DOHH2 (cell line): ENCODE measurements around the gene BSND.

Experiments
- H3F3A ChIP-seq: fragments of 200-600 bp; sonication (generic), shearing (Covaris generic); 2 replicates; pipeline ENCODE4 v1.6.0; 2016; ENCODE audit warnings: antibody characterized with exemption, mild to moderate bottlenecking; ENCODE audit not compliant: control insufficient read depth, insufficient read depth
- H3K27ac ChIP-seq: fragments of 200-600 bp; sonication (generic); 2 replicates; pipeline ENCODE4 v1.5.1; 2014; ENCODE audit warnings: low read depth, mild to moderate bottlenecking, low read length, moderate library complexity
- H3K27me3 ChIP-seq: fragments of 200-600 bp; sonication (generic); 2 replicates; pipeline ENCODE4 v1.6.1; 2014; ENCODE audit warnings: mild to moderate bottlenecking, low read length, mixed read lengths; ENCODE audit not compliant: control insufficient read depth
- H3K36me3 ChIP-seq: fragments of 200-600 bp; sonication (generic); 2 replicates; pipeline ENCODE4 v1.6.1; 2014; ENCODE audit warnings: mild to moderate bottlenecking, low read length, moderate library complexity, mixed read lengths; ENCODE audit not compliant: control insufficient read depth
- H3K4me1 ChIP-seq: fragments of 200-600 bp; sonication (generic); 2 replicates; pipeline ENCODE4 v1.6.1; 2014; ENCODE audit warnings: mild to moderate bottlenecking, low read length, mixed read lengths; ENCODE audit not compliant: control insufficient read depth
- H3K4me2 ChIP-seq: fragments of 200-600 bp; sonication (generic); 2 replicates; pipeline ENCODE4 v1.6.0; 2014; ENCODE audit warnings: mild to moderate bottlenecking, low read length, moderate library complexity
- H3K4me3 ChIP-seq: fragments of 200-600 bp; sonication (generic); 2 replicates; pipeline ENCODE4 v1.5.1; 2014; ENCODE audit warnings: mild to moderate bottlenecking, low read length, mixed read lengths
- H3K79me2 ChIP-seq: fragments of 200-600 bp; sonication (generic); 2 replicates; pipeline ENCODE4 v1.6.1; 2014; ENCODE audit warnings: mild to moderate bottlenecking, low read length, mixed read lengths; ENCODE audit not compliant: control insufficient read depth
- H3K9me2 ChIP-seq: fragments of 200-600 bp; sonication (generic); replicated peaks from 2 replicates; pipeline ENCODE4 v1.6.1; 2014; ENCODE audit warnings: mild to moderate bottlenecking, low read length, mixed read lengths; ENCODE audit not compliant: control insufficient read depth
- H3K9me3 ChIP-seq: fragments of 200-600 bp; sonication (generic); 2 replicates; pipeline ENCODE4 v1.6.1; 2014; ENCODE audit warnings: antibody characterized with exemption, low read length, mixed read lengths; ENCODE audit not compliant: control insufficient read depth, insufficient read depth
- H4K20me1 ChIP-seq: fragments of 200-600 bp; sonication (generic); 2 replicates; pipeline ENCODE4 v1.6.0; 2014; ENCODE audit warnings: low read depth, mild to moderate bottlenecking, antibody characterized with exemption, low read length, moderate library complexity; ENCODE audit not compliant: control insufficient read depth, insufficient read depth
- EZH2phosphoT487 ChIP-seq: fragments of 200-600 bp; sonication (generic); IDR thresholded peaks from 2 replicates; pipeline ENCODE4 v1.6.1; 2017; ENCODE audit warnings: borderline replicate concordance, mild to moderate bottlenecking, antibody characterized with exemption, low read length, moderate library complexity, mixed read lengths
- TF ChIP-seq, protein P1 (sequence below): fragments of 200-600 bp; sonication (generic); IDR thresholded peaks from one replicate; pipeline ENCODE4 v1.5.1; 2014; ENCODE audit warnings: antibody characterized with exemption, mild to moderate bottlenecking, low read depth, low read length; ENCODE audit not compliant: poor library complexity, severe bottlenecking

The BSND gene

DNA sequence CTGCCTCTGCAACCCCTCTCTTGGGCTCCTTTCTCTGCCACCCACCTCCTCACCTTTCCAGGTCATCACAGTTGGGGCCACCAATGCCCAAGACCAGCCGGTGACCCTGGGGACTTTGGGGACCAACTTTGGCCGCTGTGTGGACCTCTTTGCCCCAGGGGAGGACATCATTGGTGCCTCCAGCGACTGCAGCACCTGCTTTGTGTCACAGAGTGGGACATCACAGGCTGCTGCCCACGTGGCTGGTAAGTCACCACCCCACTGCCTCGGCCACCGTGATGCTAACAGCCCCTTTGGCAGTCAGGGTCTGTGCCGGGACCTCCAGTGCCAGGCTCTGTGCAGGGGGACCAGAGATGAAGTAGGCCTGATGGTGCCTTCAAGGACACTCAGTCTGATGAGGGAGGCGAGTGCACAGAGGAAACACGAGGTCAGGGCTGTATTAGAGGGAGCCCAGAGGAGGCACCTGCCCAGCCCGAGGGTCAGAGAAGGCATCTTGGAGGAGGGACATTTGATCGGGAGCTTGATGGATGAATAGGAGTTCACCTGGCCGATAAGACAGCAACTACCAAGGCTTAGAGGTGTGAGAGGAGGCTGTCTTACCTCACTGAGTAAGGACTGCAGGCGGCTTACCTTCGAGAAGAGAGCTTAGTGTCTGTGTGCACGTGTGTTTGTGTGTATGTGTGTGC lies 58.7 kb downstream of the BSND start:
- no peaks in the 10 kb centered on the region for H3K9me2 ChIP-seq
- no peaks in the 10 kb centered on the region for H3K79me2 ChIP-seq
- no peak for TF ChIP-seq EZH2phosphoT487
- TF ChIP-seq, protein P1, sequence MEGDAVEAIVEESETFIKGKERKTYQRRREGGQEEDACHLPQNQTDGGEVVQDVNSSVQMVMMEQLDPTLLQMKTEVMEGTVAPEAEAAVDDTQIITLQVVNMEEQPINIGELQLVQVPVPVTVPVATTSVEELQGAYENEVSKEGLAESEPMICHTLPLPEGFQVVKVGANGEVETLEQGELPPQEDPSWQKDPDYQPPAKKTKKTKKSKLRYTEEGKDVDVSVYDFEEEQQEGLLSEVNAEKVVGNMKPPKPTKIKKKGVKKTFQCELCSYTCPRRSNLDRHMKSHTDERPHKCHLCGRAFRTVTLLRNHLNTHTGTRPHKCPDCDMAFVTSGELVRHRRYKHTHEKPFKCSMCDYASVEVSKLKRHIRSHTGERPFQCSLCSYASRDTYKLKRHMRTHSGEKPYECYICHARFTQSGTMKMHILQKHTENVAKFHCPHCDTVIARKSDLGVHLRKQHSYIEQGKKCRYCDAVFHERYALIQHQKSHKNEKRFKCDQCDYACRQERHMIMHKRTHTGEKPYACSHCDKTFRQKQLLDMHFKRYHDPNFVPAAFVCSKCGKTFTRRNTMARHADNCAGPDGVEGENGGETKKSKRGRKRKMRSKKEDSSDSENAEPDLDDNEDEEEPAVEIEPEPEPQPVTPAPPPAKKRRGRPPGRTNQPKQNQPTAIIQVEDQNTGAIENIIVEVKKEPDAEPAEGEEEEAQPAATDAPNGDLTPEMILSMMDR = no peak
- H3K4me1 ChIP-seq = no peaks in the 10 kb centered on the region
- H3K4me3 ChIP-seq = no peak overlapping the region
- H3K9me3 ChIP-seq = no peaks in the 10 kb centered on the region
- H3F3A ChIP-seq = no peaks in the 10 kb centered on the region
- H3K27ac ChIP-seq = no peak overlapping the region
- H4K20me1 ChIP-seq = no peaks in the 10 kb centered on the region
- no peaks in the 10 kb centered on the region for H3K36me3 ChIP-seq
- no peaks in the 10 kb centered on the region for H3K27me3 ChIP-seq
- no peak overlapping the region for H3K4me2 ChIP-seq

DNA sequence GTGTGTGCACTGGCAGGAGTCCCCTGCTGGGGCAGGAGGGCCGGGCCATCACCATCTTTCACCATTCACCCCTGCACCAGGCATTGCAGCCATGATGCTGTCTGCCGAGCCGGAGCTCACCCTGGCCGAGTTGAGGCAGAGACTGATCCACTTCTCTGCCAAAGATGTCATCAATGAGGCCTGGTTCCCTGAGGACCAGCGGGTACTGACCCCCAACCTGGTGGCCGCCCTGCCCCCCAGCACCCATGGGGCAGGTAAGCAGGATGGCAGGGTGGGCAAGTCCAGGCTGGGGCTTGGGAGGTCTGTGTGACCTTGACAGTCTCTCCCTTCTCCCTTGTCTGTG lies 59.2 kb downstream of the BSND start:
- TF ChIP-seq, protein P1 = no peak
- TF ChIP-seq EZH2phosphoT487 = no peak

DNA sequence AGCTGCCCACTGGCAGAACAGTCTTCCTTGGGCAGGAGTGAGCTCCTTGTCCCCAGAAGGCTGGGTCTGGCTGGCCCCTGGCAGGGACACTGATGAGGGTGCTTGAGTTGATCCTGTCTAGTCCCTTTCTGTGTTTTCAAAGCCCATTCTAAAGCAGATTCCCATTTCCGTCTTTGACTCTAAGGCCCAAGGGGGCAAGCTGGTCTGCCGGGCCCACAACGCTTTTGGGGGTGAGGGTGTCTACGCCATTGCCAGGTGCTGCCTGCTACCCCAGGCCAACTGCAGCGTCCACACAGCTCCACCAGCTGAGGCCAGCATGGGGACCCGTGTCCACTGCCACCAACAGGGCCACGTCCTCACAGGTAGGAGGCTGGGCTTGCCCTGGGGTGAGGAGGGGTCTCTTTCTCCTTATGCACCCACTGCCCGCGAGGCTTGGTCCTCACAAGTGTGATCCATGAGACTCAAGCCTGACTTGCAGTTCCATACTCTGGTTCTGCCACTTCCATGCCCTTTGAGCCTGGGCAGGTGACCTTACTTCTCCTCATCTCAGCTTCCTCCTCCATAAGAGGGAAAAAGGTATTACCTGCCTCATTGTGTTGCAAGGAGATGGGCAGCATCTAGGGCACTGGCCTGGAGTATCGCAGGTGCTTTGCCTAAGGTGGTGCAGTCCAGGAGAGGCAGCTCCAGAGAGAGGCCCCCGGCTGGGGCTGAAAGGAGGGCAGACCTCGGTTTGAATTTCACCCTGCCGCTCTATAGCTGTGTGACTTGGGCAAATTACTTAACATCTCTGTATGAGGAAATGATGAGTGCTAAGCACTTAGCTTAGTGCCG lies 60.8 kb downstream of the BSND start:
- TF ChIP-seq, protein P1 = no peak
- no peak for TF ChIP-seq EZH2phosphoT487
- Histone ChIP-seq H4K20me1 (no peaks in the 10 kb centered on the region), H3K9me2 (no peaks in the 10 kb centered on the region), H3K4me2 (no peak overlapping the region), H3K27ac (no peak overlapping the region), H3K27me3 (no peaks in the 10 kb centered on the region), H3K4me1 (no peaks in the 10 kb centered on the region), H3K79me2 (no peaks in the 10 kb centered on the region), H3F3A (no peaks in the 10 kb centered on the region), H3K4me3 (no peak overlapping the region), H3K36me3 (no peaks in the 10 kb centered on the region), H3K9me3 (no peaks in the 10 kb centered on the region)

More for the DNA sequence above, 59.2 kb downstream of the BSND start:
- Histone ChIP-seq H3K9me2 (no peaks in the 10 kb centered on the region), H3K27me3 (no peaks in the 10 kb centered on the region), H3K4me3 (no peak overlapping the region), H4K20me1 (no peaks in the 10 kb centered on the region), H3K27ac (no peak overlapping the region), H3K9me3 (no peaks in the 10 kb centered on the region), H3K79me2 (no peaks in the 10 kb centered on the region), H3K4me1 (no peaks in the 10 kb centered on the region), H3K36me3 (no peaks in the 10 kb centered on the region), H3K4me2 (no peak overlapping the region), H3F3A (no peaks in the 10 kb centered on the region)
